Testis (tissue), 3 donors: ENCODE data around the gene CUX1. TPM values are rescaled to one million over a fixed set of nuclear protein-coding genes. Genes with fewer than 3 reads are reported as not detected.

ENCODE experiments used
- DNase-seq: peaks from one replicate; pipeline ENCODE4 v3.0.0-alpha.2; 2019
- H3K27ac ChIP-seq, 2 donors: fragments of 200-600 bp; sonication (generic); one replicate each; pipeline ENCODE4 v1.5.1; 2019
- H3K27me3 ChIP-seq: fragments of 200-600 bp; sonication (generic); one replicate; pipeline ENCODE4 v1.5.1; 2019
- H3K36me3 ChIP-seq: fragments of 200-600 bp; sonication (generic); one replicate; pipeline ENCODE4 v1.5.1; 2017; ENCODE audit warnings: low read depth; ENCODE audit errors: missing control alignments
- H3K4me1 ChIP-seq: fragments of 200-600 bp; sonication (generic); one replicate; pipeline ENCODE4 v1.5.1; 2019
- H3K4me3 ChIP-seq, 2 donors: fragments of 200-600 bp; sonication (generic); one replicate each; pipeline ENCODE4 v1.5.1; 2017 to 2019
- H3K9me3 ChIP-seq: fragments of 200-600 bp; sonication (generic); one replicate; pipeline ENCODE4 v1.5.1; 2017
- POLR2A ChIP-seq: fragments of 450-650 bp; IDR thresholded peaks from one replicate; pipeline ENCODE4 v1.6.1; 2017; ENCODE audit warnings: antibody characterized with exemption, mild to moderate bottlenecking, moderate library complexity
- WGBS, 2 donors: methylation state at CpG; one replicate each; pipeline ENCODE4 v1.1.5; 2018; 5-methylcytosine and 5-hydroxymethylcytosine counted together
- intact Hi-C: fragments of 100-400 bp; cut with DNase I; formaldehyde crosslinking; loops from one replicate; pipeline ENCODE4 v1.15.1; 2023; ENCODE audit warnings: low total_unique reads
- polyA plus RNA-seq: library from polyadenylated mRNA; stranded (reverse); fragments of 350-450 nt; fragmentation: Illumina TruSeq; extraction: RNeasy Lipid Tissue Mini Kit (QIAGEN cat#74804); gene quantifications from one replicate; pipeline ENCODE4 v1.2.3, GENCODE V29; 2014; ENCODE audit warnings: low read depth, low replicate concordance; ENCODE audit not compliant: insufficient read depth
- total RNA-seq, 2 donors: library from RNA; depleted of rRNA; stranded (reverse); fragments of >200 nt; gene quantifications; one replicate each; pipeline ENCODE4 v1.2.3, GENCODE V29; 2016
- TF ChIP-seq, protein P1 (sequence below), 3 experiments: fragments of 450-650 bp in 2 of 3; fragments of 200-600 bp in 1 of 3; sonication (generic) in 1 of 3; IDR thresholded peaks; one replicate each; pipeline ENCODE4 v1.5.1; 2016 to 2019; ENCODE audit warnings: antibody characterized with exemption in 3 of 3, mild to moderate bottlenecking in 2 of 3, moderate library complexity in 1 of 3

The CUX1 gene
- total and polyA plus RNA-seq, 3 donors from 2014 or later = 30.8 to 46.3 (median 43.1) TPM

DNA sequence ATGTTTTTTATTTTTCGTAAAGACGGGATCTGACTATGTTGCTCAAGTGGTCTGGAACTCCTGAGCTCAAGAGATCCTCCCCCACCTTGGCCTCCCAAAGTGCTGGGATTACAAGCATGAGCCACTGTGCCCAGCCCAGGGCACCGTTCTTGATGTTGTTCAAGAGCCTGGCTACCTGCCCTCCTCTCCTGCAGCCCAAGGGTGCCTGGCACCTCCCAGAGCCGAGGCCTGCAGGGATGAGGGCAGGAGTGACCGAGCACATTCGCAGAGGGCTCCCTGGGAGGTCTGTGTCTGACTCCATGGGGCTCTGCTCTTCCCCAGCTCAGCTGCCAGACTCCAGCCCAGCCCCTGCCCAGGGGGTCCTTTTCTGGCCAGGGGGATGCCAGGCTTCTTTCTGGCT lies 484.6 kb downstream of the CUX1 start:
- Histone ChIP-seq H3K27ac (no peak overlapping the region), H3K4me1 (no peaks in the 10 kb centered on the region), H3K36me3 (no peaks in the 10 kb centered on the region), H3K27me3 (no peaks in the 10 kb centered on the region), H3K4me3 (no peak overlapping the region), H3K9me3 (no peaks in the 10 kb centered on the region)
- intact Hi-C loops = no loop called here
- TF ChIP-seq POLR2A = no peak
- TF ChIP-seq, protein P1, sequence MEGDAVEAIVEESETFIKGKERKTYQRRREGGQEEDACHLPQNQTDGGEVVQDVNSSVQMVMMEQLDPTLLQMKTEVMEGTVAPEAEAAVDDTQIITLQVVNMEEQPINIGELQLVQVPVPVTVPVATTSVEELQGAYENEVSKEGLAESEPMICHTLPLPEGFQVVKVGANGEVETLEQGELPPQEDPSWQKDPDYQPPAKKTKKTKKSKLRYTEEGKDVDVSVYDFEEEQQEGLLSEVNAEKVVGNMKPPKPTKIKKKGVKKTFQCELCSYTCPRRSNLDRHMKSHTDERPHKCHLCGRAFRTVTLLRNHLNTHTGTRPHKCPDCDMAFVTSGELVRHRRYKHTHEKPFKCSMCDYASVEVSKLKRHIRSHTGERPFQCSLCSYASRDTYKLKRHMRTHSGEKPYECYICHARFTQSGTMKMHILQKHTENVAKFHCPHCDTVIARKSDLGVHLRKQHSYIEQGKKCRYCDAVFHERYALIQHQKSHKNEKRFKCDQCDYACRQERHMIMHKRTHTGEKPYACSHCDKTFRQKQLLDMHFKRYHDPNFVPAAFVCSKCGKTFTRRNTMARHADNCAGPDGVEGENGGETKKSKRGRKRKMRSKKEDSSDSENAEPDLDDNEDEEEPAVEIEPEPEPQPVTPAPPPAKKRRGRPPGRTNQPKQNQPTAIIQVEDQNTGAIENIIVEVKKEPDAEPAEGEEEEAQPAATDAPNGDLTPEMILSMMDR (IDR thresholded peaks at IDR 0.05) = no peak
- WGBS, 2 donors = 82 to 97% methylated on average over 3 to 6 of the region's 6 CpGs
- DNase-seq = no peak

DNA sequence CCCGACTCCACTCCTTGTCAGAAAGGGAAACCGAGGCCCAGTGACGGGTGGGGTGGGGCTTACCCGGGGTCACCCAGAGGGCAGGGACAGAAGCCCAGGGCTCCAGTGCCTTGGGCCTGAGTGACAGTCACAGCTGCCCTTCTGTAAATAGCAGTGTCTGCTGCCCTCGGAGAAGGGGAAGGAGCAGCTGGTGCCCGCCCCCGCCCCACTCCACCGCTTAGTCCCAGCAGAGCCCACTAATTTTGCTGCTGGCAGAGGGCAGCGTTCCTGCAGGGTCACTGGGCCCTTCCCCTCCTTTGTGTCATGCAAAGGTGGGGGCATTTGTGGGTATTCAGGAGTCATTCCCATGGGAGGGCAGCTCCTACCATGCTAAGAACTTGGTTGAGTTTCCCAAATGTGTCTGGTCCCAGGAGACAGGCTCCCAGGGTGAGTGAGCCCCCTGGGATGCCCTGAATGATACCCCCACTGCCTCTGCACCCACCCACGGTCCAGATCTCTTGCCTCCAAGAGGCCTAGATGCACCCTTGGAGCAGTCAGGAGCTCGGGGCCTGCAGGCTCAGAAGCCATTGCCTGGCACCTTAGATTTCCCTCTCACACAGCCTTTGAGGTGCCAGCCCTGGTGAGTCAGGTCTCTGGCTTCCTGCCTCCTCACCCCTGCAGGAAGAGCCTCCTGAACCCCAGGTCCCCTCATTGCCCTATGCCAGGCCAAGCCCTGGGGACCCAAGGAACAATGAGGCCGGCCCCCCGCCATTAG lies 486.4 kb downstream of the CUX1 start:
- no peak for DNase-seq
- no peaks in the 10 kb centered on the region for H3K9me3 ChIP-seq
- H3K27me3 ChIP-seq = no peaks in the 10 kb centered on the region
- no peaks in the 10 kb centered on the region for H3K36me3 ChIP-seq
- H3K27ac ChIP-seq = no peak overlapping the region
- 90 to 91% methylated on average over 8 to 13 of the region's 13 CpGs for WGBS, 2 donors
- TF ChIP-seq, protein P1 (IDR thresholded peaks at IDR 0.05) = no peak
- no peak for TF ChIP-seq POLR2A
- no peaks in the 10 kb centered on the region for H3K4me1 ChIP-seq
- intact Hi-C loops = no loop called here
- no peak overlapping the region for H3K4me3 ChIP-seq

DNA sequence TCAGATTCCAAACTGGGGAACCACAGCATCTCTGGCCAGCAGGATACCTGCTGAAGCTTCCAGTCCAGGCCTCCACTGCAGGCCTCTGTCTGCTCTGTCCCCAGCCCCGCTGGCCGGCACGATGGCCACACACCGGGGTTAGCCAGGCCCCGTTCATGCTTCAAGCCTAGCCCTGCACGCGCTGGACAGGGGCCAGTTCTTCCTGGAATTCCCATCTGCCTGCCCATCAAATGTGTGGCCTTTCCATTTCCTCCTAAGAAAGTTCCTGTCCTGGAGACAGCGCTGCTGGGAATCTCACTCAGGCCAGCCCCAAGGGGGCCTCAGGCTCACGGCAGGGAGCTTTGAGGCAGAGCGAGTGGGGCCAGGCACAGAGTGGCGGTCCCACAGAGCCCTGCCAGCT lies 487.2 kb downstream of the CUX1 start:
- DNase-seq = no peak
- no peaks in the 10 kb centered on the region for H3K9me3 ChIP-seq
- intact Hi-C loops = no loop called here
- WGBS, 2 donors = 85% methylated on average over 10 of the region's 11 CpGs; no CpG with 5 or more reads in 1 of the 2 donors
- TF ChIP-seq POLR2A = no peak
- TF ChIP-seq, protein P1 (IDR thresholded peaks at IDR 0.05) = no peak
- H3K27me3 ChIP-seq = no peaks in the 10 kb centered on the region
- no peak overlapping the region for H3K4me3 ChIP-seq
- no peak overlapping the region for H3K27ac ChIP-seq
- no peaks in the 10 kb centered on the region for H3K36me3 ChIP-seq
- no peaks in the 10 kb centered on the region for H3K4me1 ChIP-seq

DNA sequence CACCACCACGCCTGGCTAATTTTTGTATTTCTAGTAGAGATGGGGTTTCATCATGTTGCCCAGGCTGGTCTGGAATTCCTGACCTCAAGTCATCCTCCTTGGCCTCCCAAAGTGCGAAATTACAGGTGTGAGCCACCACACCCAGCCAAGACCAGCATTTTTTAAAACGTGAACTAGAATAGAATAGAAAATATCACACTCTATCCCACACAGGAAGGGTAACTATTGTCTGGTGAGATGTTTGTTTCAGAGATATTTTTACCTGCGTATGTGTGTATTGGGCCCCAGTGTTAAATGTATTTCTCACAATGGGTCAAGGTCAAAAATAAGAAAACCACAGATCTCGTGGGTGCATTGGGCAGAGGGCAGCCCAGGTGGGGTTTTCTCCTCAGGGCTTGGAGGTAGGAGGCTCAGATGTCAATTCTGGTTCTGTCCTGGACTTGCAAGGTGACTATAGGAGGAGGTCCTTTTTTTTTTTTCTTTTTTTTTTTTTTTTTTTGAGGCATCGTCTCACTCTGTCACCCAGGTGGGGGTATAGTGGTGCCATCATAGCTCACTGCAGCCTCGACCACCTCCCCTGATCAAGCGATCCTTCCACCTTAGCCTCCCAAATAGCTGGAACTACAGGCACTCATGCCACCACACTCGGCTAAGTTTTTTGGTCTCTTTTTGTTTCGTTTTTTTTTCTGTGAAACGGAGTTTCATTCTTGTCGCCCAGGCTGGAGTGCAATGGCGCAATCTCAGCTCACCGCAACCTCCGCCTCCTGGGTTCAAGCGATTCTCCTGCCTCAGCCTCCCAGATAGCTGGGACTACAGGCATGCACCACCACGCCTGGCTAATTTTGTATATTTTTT lies 488.2 kb downstream of the CUX1 start:
- Histone ChIP-seq H3K27me3 (no peaks in the 10 kb centered on the region), H3K36me3 (no peaks in the 10 kb centered on the region), H3K27ac (no peak overlapping the region), H3K4me1 (no peaks in the 10 kb centered on the region), H3K4me3 (no peak overlapping the region), H3K9me3 (no peaks in the 10 kb centered on the region)
- 90 to 93% methylated on average over 17 of the region's 17 CpGs for WGBS, 2 donors
- intact Hi-C loops = no loop called here
- TF ChIP-seq, protein P1 (IDR thresholded peaks at IDR 0.05) = no peak
- TF ChIP-seq POLR2A = no peak
- DNase-seq = no peak
